Hepatocyte (in vitro differentiated cells): ENCODE data around the gene CSMD2.

Experiments
- CTCF ChIP-seq: fragments of 200-600 bp; sonication (generic); IDR thresholded peaks from 2 replicates; pipeline ENCODE4 v1.5.1; 2016; ENCODE audit warnings: antibody characterized with exemption, mild to moderate bottlenecking; ENCODE audit not compliant: poor library complexity
- EZH2phosphoT487 ChIP-seq: fragments of 200-600 bp; sonication (generic); IDR thresholded peaks from one replicate; pipeline ENCODE4 v1.6.1; 2018; ENCODE audit warnings: antibody characterized with exemption, mild to moderate bottlenecking, low read depth, moderate library complexity; ENCODE audit not compliant: unreplicated experiment, severe bottlenecking

GRCh38 chr1:33985656-33986055, 179.4 kb downstream of the CSMD2 start:
- TF ChIP-seq CTCF (no peak), EZH2phosphoT487 (no peak)
